ENCODE data around the gene BTN3A1.
"Not testable (repeated sequence)": the region's sequence is repeated elsewhere in the genome, so short reads cannot be mapped to it uniquely, and the experiment has no call there.

The BTN3A1 gene

GRCh38 chr6:26366504-26366903 lies 35.6 kb upstream of the BTN3A1 start:
- H3K4me3 ChIP-seq (ENCODE audit: low read length) = no peak overlapping the region
- TF ChIP-seq, protein P1, sequence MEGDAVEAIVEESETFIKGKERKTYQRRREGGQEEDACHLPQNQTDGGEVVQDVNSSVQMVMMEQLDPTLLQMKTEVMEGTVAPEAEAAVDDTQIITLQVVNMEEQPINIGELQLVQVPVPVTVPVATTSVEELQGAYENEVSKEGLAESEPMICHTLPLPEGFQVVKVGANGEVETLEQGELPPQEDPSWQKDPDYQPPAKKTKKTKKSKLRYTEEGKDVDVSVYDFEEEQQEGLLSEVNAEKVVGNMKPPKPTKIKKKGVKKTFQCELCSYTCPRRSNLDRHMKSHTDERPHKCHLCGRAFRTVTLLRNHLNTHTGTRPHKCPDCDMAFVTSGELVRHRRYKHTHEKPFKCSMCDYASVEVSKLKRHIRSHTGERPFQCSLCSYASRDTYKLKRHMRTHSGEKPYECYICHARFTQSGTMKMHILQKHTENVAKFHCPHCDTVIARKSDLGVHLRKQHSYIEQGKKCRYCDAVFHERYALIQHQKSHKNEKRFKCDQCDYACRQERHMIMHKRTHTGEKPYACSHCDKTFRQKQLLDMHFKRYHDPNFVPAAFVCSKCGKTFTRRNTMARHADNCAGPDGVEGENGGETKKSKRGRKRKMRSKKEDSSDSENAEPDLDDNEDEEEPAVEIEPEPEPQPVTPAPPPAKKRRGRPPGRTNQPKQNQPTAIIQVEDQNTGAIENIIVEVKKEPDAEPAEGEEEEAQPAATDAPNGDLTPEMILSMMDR (conservative IDR thresholded peaks at IDR 0.05; ENCODE audit: low read depth, low read length) = no peak
- no peak for DNase-seq (ENCODE audit: low read depth)

DNA sequence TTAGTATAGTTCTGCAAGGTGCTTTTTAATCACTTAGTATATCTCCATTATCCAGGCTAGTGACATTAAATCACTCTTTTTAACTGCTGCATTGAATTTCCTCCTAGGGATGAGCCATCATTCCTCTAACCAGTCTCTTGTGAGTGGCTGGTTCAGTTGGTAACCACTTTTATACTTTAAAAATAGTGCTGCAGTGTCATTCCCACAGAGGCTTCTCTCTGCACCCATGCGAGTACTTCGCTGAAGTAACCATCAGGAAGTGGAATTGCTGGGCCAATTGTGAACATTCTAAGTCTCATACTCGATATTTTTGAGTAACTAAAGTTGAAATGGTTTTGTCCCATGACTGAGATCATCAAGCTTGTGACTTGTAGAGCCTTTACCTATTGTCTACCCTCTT lies 35.0 kb upstream of the BTN3A1 start:
- H3K4me3 ChIP-seq (ENCODE audit: low read length) = no peak overlapping the region
- no peak for DNase-seq (ENCODE audit: low read depth)
- TF ChIP-seq, protein P1 (conservative IDR thresholded peaks at IDR 0.05; ENCODE audit: low read depth, low read length) = no peak

- not testable (repeated sequence) for H3K4me3 ChIP-seq (ENCODE audit: low read length); DNase-seq (ENCODE audit: low read depth)
Observed at GRCh38 chr6:26371813-26372212, 30.3 kb upstream of the BTN3A1 start.

DNA sequence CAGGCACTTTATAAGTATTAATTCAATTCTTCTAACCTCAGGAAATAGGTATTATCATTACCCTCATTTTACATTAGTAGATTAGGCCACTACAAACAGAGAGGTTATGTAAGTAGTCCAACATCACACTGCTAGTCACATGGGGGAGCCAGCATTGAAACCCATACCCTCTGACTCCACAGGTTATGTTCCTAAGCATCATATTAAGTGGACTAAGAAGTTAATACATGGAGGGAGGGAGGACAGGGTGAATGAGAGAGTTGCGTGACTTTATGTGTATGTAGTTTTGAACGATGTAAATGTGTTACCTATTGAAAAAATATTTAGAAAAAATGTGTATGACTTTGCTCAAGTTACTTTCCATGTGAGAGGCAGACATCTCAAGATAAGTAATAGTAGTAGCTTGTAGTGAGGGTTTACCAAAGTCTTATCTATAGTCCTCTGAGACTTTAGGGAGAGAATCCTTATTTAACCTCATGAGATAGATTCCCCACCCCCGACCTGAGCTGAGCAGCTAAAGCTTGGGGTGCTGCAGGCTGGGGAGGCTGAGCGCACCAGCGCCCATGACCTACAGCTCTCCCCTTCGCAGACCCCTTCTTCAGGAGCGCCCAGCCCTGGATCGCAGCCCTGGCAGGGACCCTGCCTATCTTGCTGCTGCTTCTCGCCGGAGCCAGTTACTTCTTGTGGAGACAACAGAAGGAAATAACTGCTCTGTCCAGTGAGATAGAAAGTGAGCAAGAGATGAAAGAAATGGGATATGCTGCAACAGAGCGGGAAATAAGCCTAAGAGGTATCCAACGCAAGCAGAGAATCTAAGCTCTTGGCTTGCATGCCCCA lies 29.5 kb upstream of the BTN3A1 start:
- H3K4me3 ChIP-seq (ENCODE audit: low read length) = no peak overlapping the region
- TF ChIP-seq, protein P1 (conservative IDR thresholded peaks at IDR 0.05; ENCODE audit: low read depth, low read length) = no peak
- DNase-seq (ENCODE audit: low read depth) = no peak

GRCh38 chr6:26375270-26375669 lies 26.8 kb upstream of the BTN3A1 start:
- DNase-seq (ENCODE audit: low read depth) = no peak
- TF ChIP-seq, protein P1 (conservative IDR thresholded peaks at IDR 0.05; ENCODE audit: low read depth, low read length) = no peak
- H3K4me3 ChIP-seq (ENCODE audit: low read length) = no peak overlapping the region

DNA sequence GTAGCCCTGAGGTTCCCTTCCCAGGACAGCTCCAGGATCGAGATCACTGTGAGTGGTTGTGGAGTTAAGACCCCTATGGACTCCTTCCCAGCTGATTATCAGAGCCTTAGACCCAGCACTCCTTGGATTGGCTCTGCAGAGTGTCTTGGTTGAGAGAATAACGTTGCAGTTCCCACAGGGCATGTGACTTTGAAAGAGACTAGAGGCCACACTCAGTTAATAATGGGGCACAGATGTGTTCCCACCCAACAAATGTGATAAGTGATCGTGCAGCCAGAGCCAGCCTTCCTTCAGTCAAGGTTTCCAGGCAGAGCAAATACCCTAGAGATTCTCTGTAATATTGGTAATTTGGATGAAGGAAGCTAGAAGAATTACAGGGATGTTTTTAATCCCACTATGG lies 24.4 kb upstream of the BTN3A1 start:
- TF ChIP-seq, protein P1 (conservative IDR thresholded peaks at IDR 0.05; ENCODE audit: low read depth, low read length) = no peak
- no peak for DNase-seq (ENCODE audit: low read depth)
- no peak overlapping the region for H3K4me3 ChIP-seq (ENCODE audit: low read length)

- H3K4me3 ChIP-seq (ENCODE audit: low read length); DNase-seq (ENCODE audit: low read depth): not testable (repeated sequence)
Observed at GRCh38 chr6:26378143-26378542, 23.9 kb upstream of the BTN3A1 start.

- TF ChIP-seq, protein P1 (conservative IDR thresholded peaks at IDR 0.05; ENCODE audit: low read depth, low read length) = no peak
- H3K4me3 ChIP-seq (ENCODE audit: low read length) = no peak overlapping the region
- DNase-seq (ENCODE audit: low read depth) = no peak
Observed at GRCh38 chr6:26379292-26379691, 22.8 kb upstream of the BTN3A1 start.
